C4-2B (cell line): ENCODE measurements around the gene BARX2.
"Not testable (repeated sequence)": the region's sequence is repeated elsewhere in the genome, so short reads cannot be mapped to it uniquely, and the experiment has no call there.

ENCODE experiments used
- H3K27ac ChIP-seq: fragments of 450-650 bp; 2 replicates; pipeline ENCODE4 v1.5.1; 2017
- ZFX ChIP-seq: fragments of 450-650 bp; IDR thresholded peaks from 2 replicates; pipeline ENCODE4 v1.6.1; 2017
- TF ChIP-seq, protein P1 (sequence below): fragments of 450-650 bp; conservative IDR thresholded peaks from 2 replicates; pipeline ENCODE4 v1.5.1; 2017; ENCODE audit warnings: mild to moderate bottlenecking

The BARX2 gene, protein sequence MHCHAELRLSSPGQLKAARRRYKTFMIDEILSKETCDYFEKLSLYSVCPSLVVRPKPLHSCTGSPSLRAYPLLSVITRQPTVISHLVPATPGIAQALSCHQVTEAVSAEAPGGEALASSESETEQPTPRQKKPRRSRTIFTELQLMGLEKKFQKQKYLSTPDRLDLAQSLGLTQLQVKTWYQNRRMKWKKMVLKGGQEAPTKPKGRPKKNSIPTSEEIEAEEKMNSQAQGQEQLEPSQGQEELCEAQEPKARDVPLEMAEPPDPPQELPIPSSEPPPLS

DNA sequence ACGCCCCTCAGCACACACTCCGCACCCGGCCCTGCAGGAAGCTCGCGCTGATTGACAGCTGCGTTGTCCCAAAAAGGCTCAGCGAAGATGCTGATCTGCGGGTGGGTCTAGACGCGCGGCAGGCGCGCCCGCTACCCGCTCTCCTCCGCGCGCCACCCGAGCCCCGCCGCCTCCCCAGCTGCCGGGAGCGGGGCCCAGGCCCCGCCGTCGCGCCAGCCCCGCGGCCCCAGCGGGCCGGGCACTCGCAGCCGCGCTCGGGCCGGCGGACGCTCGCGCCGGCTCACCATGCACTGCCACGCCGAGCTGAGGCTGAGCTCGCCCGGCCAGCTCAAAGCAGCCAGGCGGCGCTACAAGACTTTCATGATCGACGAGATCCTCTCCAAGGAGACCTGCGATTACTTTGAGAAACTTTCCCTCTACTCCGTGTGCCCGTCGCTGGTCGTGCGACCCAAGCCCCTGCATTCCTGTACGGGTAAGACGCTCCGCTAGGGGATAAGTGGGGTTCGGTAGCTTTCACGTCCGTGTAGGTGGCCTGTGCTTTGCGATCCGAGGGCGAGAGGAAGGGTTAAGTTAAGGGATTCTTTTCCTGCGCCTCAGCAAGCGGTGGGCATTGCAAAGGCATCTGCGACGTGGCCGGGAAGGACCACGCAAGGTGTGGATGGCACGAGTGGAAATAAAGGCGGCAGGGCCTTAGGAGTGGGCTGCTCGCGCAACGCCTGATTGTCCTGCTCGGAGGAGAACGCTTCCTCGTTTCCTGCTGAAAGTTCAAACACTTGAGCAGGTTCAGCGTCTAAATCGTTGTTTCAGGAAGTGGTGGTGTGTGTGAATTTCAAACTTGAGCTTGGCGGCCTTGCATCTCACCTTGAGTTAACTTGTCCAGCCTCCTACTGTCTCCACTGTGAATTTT lies at the start of gene BARX2:
TSS of gene BARX2 (plus strand) at position 98 of the 907 bp plus-strand sequence. CDS start at position 286, 188 bp downstream.
- peak within 1 kb of the TSS; percentile 15 for H3K27ac ChIP-seq
- peak; percentile 56; the same call in 1 of the 2 replicates for TF ChIP-seq ZFX
- TF ChIP-seq, protein P1, sequence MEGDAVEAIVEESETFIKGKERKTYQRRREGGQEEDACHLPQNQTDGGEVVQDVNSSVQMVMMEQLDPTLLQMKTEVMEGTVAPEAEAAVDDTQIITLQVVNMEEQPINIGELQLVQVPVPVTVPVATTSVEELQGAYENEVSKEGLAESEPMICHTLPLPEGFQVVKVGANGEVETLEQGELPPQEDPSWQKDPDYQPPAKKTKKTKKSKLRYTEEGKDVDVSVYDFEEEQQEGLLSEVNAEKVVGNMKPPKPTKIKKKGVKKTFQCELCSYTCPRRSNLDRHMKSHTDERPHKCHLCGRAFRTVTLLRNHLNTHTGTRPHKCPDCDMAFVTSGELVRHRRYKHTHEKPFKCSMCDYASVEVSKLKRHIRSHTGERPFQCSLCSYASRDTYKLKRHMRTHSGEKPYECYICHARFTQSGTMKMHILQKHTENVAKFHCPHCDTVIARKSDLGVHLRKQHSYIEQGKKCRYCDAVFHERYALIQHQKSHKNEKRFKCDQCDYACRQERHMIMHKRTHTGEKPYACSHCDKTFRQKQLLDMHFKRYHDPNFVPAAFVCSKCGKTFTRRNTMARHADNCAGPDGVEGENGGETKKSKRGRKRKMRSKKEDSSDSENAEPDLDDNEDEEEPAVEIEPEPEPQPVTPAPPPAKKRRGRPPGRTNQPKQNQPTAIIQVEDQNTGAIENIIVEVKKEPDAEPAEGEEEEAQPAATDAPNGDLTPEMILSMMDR, result peak; percentile 92

DNA sequence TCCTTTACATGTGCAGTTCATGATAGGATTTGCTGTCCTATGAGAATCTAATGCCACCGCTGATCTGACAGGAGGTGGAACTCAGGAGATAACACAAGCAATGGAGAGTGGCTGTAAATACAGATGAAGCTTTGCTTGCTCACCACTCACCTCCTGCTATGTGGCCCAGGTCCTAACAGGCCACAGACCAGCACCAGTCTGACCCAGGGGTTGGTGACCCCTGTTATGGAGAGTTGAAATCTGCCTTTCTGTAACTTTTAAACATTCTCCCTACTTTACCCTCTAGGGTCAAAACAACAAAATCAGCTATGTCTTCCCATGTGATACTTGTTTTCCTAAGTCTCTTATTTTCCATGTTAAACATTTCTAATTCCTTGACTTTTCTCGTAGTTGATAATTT lies 48.7 kb upstream of the BARX2 start:
- no peak overlapping the region for H3K27ac ChIP-seq

DNA sequence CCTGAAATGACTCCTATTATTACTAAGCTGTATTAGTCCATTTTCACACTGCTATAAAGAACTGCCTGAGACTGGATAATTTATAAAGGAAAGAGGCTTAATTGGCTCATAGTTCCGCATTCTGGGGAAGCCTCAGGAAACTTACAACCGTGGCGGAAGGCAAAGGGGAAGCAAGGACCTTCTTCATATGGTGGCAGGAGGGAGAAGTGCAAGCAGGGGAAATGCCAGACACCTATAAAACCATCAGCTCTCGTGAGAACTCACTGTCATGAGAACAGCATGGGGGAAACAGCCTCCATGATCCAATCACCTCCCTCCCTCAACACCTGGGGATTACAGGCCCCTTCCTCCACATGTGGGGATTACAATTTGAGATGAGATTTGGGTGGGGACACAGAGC lies 47.9 kb upstream of the BARX2 start:
- not testable (repeated sequence) for H3K27ac ChIP-seq

More for the DNA sequence above, 48.7 kb upstream of the BARX2 start:
- no peak for TF ChIP-seq ZFX
- TF ChIP-seq, protein P1, result no peak

DNA sequence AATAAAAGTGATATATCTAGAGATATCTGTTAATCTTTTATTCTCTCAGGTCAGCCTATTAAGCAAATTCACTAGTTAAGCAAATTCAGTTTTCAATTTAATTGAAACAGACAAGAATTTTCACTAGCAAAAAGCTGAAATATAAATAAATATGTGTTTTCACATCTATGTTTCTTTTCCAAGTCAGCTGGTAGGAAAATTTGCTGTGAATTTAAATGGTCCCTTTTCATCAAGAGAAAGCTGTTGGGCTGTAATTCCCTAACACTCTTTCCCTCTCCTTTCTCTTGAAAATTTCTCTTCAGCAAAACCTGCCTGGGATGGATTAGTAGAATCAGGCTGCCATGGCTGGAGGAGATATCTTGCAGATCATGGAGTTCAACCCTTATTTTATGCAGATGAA lies 46.9 kb upstream of the BARX2 start:
- TF ChIP-seq, protein P1, result no peak
- no peak for TF ChIP-seq ZFX
- H3K27ac ChIP-seq, result no peak overlapping the region

DNA sequence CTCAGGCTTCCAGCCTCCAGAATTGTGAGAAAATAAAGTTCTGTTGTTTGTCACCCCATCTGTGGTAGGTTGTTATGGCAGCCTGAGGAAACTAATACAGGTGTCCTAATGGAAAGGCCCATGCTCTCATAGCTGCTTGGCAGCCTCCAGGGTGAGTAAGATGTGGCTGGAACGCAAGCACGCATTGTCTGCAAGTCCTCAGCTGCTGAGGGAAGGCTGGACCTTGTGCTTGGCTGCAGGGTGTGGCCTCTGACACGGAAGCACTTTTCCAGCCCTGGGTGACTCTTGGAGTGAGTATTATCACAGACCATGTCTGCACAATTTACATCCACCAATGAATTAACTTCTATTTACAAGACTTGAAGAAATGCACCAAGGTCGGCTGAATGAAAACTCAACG lies 44.4 kb upstream of the BARX2 start:
- no peak overlapping the region for H3K27ac ChIP-seq
- TF ChIP-seq ZFX, result no peak
- TF ChIP-seq, protein P1, result no peak

DNA sequence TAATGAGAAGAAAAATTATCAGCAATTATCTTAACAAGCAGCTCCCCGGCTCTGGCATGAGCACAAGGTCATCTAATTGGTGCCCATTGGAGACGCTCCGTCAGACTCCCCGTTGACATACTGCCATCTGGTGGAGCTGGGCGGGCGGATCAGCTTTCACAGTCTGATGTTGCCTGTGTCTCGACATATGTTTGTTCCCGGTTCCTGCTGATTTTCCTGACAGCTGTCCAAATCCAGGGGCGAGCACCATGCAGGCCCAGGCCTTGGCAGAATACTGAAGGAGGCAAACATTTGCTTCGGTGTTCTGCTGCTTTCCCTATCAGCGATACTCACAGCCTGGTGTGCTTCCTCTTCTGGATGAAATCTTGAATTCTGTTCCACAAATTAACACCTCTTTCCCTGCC lies 43.8 kb upstream of the BARX2 start:
- H3K27ac ChIP-seq, result no peak overlapping the region
- TF ChIP-seq, protein P1, result peak; percentile 97
- no peak for TF ChIP-seq ZFX

DNA sequence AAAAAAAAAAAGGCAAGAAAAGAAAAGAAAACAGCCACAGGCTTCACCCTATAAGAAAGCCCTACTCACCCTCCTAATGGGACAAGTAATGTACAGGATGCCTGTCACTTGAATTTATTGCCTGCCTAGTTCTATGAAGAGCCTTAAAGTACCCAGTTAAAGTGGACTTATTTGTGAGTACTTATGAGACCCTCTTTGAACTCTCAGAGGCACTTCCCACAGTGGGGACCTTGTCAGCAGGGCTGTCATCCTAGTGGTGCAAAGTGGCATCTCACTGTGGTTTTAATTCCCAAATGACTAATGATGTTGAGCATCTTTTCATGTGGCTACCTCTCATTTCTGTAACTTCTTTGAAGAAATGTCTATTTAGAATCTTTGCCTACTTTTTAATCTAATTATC lies 41.8 kb upstream of the BARX2 start:
- no peak for TF ChIP-seq ZFX
- TF ChIP-seq, protein P1, result no peak; the same call in 1 of the 2 replicates
- no peak overlapping the region for H3K27ac ChIP-seq

DNA sequence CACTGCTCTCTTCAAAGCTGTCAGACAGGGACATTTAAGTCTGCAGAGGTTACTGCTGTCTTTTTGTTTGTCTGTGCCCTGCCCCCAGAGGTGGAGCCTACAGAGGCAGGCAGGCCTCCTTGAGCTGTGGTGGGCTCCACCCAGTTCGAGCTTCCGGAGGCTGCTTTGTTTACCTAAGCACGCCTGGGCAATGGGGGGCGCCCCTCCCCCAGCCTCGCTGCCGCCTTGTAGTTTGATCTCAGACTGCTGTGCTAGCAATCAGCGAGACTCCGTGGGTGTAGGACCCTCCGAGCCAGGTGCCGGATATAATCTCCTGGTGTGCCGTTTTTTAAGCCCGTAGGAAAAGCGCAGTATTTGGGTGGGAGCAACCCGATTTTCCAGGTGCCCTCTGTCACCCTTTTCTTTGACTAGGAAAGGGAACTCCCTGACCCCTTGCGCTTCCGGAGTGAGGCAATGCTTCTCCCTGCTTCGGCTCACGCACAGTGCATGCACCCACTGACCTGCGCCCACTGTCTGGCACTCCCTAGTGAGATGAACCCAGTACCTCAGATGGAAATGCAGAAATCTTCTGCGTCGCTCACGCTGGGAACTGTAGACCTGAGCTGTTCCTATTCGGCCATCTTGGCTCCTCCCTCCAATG lies 31.2 kb upstream of the BARX2 start:
- not testable (repeated sequence) for H3K27ac ChIP-seq
